ENCODE data around the gene CETP. TPM values are rescaled to one million over a fixed set of nuclear protein-coding genes. Genes with fewer than 3 reads are reported as not detected.

The CETP gene
- total RNA-seq, 4 donors from 2014 or later, result 0.40 to 4.0 (median 1.7) TPM

- Histone ChIP-seq H3K9me3 (no peaks in the 10 kb centered on the region), H3K27me3 (no peaks in the 10 kb centered on the region), H3K36me3 (no peaks in the 10 kb centered on the region), H3K27ac (no peak overlapping the region), H3K4me3 (replicated peaks in 1 of 3) (no peak overlapping the region), H3K4me1 (no peaks in the 10 kb centered on the region)
- intact Hi-C loops (cut with DNase I), result no loop called here
- TF ChIP-seq POLR2A (IDR thresholded peaks at IDR 0.05), result no peak
- TF ChIP-seq CTCF (IDR thresholded peaks at IDR 0.05), result no peak
- DNase-seq, result no peak
- WGBS, 2 donors, result 83 to 93% methylated on average over 6 of the region's 6 CpGs
These were observed 15.5 kb downstream of the CETP start for GRCh38 chr16:56977216-56977615.

GRCh38 chr16:56977823-56978430, 16.2 kb downstream of the CETP start:
- intact Hi-C loops (cut with DNase I), result no loop called here
- WGBS, 2 donors, result 87 to 91% methylated on average over 11 of the region's 11 CpGs
- Histone ChIP-seq H3K36me3 (no peaks in the 10 kb centered on the region), H3K4me1 (no peaks in the 10 kb centered on the region), H3K27me3 (no peaks in the 10 kb centered on the region), H3K27ac (no peak overlapping the region), H3K4me3 (replicated peaks in 1 of 3) (no peak overlapping the region), H3K9me3 (no peaks in the 10 kb centered on the region)
- DNase-seq, result no peak
- TF ChIP-seq POLR2A (IDR thresholded peaks at IDR 0.05), result no peak
- TF ChIP-seq CTCF (IDR thresholded peaks at IDR 0.05), result no peak

- no peaks in the 10 kb centered on the region for H3K9me3 ChIP-seq
- intact Hi-C loops (cut with DNase I), result no loop called here
- no peak overlapping the region for H3K4me3 ChIP-seq (replicated peaks in 1 of 3)
- no peak overlapping the region for H3K27ac ChIP-seq
- DNase-seq, result no peak
- H3K4me1 ChIP-seq, result peaks cover 0 to 5% of the 10 kb centered on the region in 2 donors
- no peak for TF ChIP-seq POLR2A (IDR thresholded peaks at IDR 0.05)
- no peaks in the 10 kb centered on the region for H3K27me3 ChIP-seq
- 89 to 91% methylated on average over 4 of the region's 4 CpGs for WGBS, 2 donors
- no peaks in the 10 kb centered on the region for H3K36me3 ChIP-seq
These were observed 18.4 kb downstream of the CETP start for GRCh38 chr16:56980201-56980535.

GRCh38 chr16:56980792-56981724, 19.3 kb downstream of the CETP start:
- Histone ChIP-seq H3K27me3 (no peaks in the 10 kb centered on the region), H3K9me3 (no peaks in the 10 kb centered on the region), H3K27ac (no peak overlapping the region), H3K4me1 (peaks cover 0 to 14% of the 10 kb centered on the region in 2 donors), H3K4me3 (replicated peaks in 1 of 3) (no peak overlapping the region), H3K36me3 (no peaks in the 10 kb centered on the region)
- TF ChIP-seq POLR2A (IDR thresholded peaks at IDR 0.05), result no peak
- TF ChIP-seq CTCF (IDR thresholded peaks at IDR 0.05), result no peak
- WGBS, 2 donors, result 77 to 80% methylated on average over 16 of the region's 16 CpGs
- DNase-seq, result no peak
- intact Hi-C loops (cut with DNase I), result no loop called here

GRCh38 chr16:56981729-56982271, 20.1 kb downstream of the CETP start:
- intact Hi-C loops (cut with DNase I), result no loop called here
- 89 to 90% methylated on average over 12 of the region's 12 CpGs for WGBS, 2 donors
- no peaks in the 10 kb centered on the region for H3K36me3 ChIP-seq

More at GRCh38 chr16:56981729-56982271, 20.1 kb downstream of the CETP start:
- H3K9me3 ChIP-seq, result no peaks in the 10 kb centered on the region
- TF ChIP-seq CTCF (IDR thresholded peaks at IDR 0.05) (no peak), POLR2A (IDR thresholded peaks at IDR 0.05) (no peak)
- peaks cover 0 to 19% of the 10 kb centered on the region in 2 donors for H3K4me1 ChIP-seq
- H3K27me3 ChIP-seq, result no peaks in the 10 kb centered on the region
- no peak overlapping the region for H3K27ac ChIP-seq
- no peak for DNase-seq
- no peak overlapping the region for H3K4me3 ChIP-seq (replicated peaks in 1 of 3)

Measured in thyroid gland (tissue), 4 donors.